A172 (cell line): ENCODE results near the gene NBPF1. TPM values are rescaled to one million over a fixed set of nuclear protein-coding genes. Genes with fewer than 3 reads are reported as not detected.
"Not testable (repeated sequence)": the region's sequence is repeated elsewhere in the genome, so short reads cannot be mapped to it uniquely, and the experiment has no call there.

Source experiments
- DNase-seq: peaks from one replicate; pipeline ENCODE4 v3.0.0-alpha.2; 2015; ENCODE audit warnings: low spot score
- total RNA-seq: library from RNA; depleted of rRNA; stranded (reverse); fragments of >200 nt; shearing (Covaris generic); gene quantifications from 2 replicates; pipeline ENCODE4 v1.2.3, GENCODE V29; 2014; rRNA removed

The NBPF1 gene
- 19.8 and 35.1 TPM in 2 replicates for total RNA-seq

DNA sequence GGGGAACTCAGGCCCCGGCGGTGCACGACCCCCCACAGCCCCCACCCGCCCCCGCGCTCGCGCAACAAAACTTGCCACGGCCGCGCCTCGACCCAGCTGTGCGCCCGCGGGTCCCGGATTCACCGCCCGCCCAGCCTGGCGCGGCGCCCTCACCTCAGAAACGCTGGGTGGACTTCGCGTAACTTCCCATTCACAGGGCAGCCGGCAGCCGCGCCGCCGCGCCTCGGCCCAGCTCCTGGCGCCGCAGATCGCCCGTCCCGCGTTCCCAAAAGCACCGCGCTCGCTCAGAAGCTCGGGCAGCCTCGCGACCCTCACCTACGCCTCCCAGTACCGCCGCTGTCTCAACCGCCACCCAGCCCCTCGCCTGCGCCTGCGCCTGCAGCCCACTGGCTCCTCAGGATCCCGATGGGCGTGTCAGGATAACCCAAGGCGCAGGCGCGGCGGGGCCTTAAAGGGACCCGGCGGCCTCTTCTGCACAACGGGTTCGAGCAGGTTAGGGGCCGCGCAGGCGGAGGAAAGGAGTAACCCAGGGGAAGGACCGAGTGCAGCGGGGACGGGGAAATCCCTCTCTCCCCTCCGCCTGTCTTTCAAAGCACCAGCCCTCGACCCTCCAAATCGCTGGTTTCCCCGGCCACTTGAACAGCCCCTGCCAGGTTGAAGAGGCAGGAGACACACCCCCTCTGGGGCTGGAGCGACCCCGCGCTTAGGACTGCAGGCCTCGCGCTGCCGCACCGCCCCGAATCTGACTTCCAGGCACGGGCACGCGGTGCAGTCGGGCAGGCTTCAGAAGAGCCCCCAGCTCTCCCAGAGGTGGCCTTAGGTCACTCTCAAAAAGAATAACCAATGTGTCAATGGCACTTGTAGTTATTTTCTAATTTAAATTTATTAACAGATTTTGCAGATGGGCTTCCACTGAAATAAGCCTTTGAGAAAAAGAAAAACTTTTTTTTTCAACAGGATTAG lies at the start of gene NBPF1:
TSS of gene NBPF1 (minus strand) at position 380 of the 963 bp plus-strand sequence.
- peak; percentile 87 for DNase-seq

DNA sequence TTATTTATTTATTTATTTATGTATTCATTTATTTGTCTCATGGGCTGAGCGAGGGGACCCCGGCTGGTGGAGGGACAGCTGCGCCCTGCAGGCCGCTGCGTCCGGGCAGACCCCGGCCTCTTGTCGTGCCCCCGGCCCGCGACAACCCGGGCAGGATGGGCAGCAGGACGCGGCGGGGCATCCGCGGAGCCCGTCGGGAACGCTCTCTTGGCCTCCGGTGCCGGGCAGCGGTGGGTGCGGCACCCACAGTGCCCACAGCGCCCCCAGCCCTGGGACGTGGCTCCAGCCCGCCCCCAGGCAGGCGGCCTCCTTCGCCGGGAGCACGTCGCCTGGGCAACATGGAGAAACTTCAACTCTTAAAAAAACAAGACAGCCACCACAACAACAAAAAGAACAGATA lies 44.9 kb upstream of the NBPF1 start:
- not testable (repeated sequence) for DNase-seq

DNA sequence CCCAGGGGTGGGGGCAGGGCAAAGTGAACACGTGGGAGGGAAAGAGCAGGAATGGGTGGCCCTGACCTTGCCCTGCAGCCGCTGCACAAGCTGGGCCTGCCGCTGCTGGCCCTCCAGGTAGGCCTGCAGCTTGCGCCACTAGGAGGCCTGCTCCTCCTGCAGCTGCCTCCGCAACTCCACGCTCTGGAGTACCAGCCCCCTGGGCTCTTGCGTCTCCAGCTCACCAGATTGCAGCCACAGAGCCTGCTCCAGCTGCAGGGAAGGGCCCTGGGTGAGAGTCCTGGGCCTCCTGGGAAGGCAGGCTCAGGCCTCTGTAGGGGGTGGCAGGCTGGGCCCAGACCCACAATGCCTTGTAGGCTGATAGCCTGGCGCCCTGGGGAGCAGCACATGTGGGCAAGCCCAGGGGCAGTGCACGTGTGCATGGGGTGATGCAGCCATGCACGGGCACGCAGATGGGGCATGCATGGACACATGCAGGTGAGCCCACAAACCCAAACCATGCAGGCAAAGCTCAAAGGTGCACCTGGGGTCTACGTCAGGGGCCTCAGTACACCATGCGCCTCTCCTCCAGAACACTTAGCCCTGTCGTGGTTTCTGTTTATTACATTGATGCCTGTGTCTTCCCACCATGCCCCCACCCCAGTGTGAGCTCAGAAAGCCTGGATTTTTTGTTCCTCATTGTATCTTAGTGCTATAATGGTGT lies 43.8 kb upstream of the NBPF1 start:
- DNase-seq: not testable (repeated sequence)

DNA sequence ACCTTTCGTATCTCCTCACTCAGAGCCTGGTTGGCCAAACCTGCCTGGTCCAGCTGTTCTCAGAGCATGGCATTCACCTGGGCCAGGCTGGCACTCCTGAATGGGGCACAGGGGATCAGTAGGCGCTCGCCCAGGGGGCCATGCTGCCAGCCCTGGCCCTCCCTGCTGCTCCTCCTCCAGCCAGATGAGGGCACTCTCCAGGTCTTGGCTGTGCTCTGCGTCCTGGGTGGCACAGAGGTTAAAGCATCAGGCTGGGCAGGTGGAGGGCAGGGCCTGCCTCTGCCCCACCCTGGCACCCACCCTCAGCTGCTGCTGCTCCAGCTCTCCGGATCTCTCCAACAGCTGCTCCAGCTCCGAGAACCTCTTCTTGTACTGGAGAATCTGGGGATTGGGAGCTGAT lies 43.2 kb upstream of the NBPF1 start:
- DNase-seq: not testable (repeated sequence)

DNA sequence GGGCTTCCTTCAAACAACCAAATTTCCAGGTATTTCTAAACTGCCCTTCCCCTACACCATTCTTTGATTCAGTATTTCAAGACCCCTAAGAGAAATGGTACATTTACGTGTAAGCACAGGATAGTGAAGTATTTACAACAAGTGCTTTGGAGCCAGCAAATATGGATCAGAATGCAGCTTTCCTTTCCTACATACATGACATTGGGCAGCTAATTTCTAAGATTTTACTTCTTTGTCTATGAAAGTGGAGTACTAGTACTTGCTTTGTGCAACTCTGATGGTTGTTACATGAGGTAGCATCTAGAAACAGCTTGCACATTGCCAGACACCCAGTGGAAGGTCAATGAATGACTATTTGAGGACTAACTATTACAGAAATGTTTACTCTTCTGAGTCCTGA lies 38.2 kb upstream of the NBPF1 start:
- DNase-seq: not testable (repeated sequence)

DNA sequence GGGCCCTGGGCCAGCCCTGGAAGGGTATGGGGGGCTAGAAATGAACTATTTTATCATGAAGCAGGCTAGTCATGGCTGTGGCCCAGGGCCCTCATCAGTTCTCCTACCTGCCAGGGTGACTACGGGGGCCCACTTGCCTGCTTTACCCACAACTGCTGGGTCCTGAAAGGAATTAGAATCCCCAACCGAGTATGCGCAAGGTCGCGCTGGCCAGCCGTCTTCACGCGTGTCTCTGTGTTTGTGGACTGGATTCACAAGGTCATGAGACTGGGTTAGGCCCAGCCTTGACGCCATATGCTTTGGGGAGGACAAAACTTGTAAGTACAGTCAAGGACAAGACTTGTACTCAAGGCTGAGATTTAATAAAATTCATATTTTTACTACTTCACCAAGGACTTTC lies 36.6 kb upstream of the NBPF1 start:
- DNase-seq: not testable (repeated sequence)

DNA sequence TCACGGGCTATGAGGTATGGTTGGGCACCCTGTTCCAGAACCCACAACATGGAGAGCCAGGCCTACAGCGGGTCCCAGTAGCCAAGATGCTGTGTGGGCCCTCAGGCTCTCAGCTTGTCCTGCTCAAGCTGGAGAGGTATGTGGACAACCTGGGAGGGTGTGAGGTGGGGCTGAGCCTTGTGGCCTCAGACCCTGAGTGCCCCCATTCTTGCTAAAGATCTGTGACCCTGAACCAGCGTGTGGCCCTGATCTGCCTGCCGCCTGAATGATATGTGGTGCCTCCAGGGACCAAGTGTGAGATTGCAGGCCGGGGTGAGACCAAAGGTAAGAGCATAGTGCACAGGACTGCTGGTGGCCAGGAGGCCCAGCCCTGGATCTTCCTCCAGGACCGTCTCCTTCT lies 36.0 kb upstream of the NBPF1 start:
- DNase-seq: not testable (repeated sequence)

DNA sequence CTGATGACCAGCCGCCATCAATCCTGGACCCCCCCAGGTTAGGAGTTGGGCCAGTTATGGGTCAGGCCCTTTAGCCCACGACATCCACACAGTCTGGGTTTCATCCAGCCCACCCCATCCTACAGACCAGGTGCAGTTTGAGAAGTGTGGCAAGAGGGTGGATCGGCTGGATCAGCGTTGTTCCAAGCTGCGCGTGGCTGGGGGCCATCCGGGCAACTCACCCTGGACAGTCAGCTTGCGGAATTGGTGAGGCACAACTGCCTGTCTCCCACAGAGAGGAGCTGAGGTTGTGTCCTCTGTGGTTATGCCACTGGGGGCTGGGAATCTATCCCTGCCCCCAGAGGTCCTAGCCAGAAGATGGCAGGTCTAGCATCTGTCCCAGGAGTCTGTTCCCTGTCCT lies 35.4 kb upstream of the NBPF1 start:
- not testable (repeated sequence) for DNase-seq

DNA sequence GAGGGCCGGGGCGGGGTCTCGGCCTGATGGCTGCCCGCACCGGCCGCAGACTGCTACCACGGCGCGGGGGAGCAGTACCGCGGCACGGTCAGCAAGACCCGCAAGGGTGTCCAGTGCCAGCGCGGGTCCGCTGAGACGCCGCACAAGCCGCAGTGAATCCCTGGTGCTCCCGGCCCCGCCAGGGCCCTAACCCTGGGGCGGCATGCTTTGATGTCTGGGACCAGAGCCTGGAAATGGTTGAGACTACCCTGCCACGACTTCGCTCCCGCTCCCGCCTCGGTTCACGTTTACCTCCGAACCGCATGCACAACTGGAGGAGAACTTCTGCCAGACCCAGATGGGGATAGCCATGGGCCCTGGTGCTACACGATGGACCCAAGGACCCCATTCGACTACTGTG lies 34.9 kb upstream of the NBPF1 start:
- DNase-seq: not testable (repeated sequence)

DNA sequence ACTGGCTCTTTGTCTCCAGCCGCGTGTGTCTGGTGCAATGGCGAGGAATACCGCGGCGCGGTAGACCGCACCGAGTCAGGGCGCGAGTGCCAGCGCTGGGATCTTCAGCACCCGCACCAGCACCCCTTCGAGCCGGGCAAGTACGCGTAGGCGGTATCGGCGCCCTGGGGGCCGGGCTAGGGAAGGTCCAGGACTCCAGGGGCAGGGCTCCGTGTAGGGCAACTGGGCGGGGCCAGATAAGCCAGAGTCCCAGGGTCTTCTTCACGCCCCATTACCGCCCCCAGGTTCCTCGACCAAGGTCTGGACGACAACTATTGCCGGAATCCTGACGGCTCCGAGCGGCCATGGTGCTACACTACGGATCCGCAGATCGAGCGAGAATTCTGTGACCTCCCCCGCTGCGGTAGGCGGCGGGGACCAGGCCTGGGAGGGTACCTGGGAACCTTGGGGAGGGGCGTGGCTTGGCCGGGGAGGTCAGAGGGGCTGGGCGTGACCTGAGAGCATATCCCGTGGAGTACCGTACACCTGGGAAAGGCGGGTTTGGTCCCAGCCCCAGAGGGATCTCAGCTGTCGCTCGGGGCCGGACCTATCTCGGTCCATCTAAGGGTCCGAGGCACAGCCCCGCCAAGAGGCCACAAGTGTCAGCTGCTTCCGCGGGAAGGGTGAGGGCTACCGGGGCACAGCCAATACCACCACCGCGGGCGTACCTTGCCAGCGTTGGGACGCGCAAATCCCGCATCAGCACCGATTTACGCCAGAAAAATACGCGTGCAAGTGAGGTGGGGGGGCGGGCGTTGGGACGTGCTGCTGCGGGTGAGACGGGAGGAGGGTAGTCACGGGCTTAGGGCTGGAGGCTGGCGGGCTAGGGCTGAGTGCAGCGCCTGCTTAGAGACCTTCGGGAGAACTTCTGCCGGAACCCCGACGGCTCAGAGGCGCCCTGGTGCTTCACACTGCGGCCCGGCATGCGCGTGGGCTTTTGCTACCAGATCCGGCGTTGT lies 34.1 kb upstream of the NBPF1 start:
- DNase-seq: not testable (repeated sequence)

DNA sequence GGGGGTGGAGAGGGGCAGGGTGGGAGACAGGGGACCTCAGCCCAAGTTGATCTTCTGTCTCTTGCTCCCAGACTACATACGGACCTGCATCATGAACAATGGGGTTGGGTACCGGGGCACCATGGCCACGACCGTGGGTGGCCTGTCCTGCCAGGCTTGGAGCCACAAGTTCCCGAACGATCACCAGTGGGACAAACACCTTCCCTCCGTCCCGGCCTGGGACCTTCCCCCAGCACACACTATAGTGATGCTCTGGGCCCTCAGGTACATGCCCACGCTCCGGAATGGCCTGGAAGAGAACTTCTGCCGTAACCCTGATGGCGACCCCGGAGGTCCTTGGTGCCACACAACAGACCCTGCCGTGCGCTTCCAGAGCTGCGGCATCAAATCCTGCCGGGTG lies 33.4 kb upstream of the NBPF1 start:
- not testable (repeated sequence) for DNase-seq

DNA sequence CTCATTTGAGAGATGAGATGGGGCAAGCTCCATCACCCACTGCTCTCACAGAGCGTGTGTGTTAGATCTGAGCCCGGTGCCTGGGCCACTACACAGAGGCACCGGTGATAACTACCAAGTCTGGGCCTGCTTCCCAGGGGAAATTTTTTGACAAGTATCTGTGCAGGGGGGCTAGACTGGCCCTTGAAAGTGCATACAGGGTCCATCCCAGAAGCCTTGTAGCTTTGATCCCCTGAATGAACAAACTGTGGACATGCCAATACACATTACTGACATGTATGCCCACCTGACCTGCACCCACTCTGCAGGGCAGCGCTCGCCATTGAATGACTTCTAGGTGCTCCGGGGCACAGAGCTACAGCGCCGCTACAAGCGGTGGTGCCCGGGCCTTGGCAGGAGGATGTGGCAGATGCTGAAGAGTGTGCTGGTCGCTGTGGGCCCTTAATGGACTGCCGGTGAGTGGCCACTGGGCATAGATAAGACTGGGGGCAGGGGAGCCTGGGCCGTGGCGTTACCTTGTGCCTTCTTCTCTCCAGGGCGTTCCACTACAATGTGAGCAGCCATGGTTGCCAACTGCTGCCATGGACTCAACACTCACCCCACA lies 32.8 kb upstream of the NBPF1 start:
- not testable (repeated sequence) for DNase-seq

DNA sequence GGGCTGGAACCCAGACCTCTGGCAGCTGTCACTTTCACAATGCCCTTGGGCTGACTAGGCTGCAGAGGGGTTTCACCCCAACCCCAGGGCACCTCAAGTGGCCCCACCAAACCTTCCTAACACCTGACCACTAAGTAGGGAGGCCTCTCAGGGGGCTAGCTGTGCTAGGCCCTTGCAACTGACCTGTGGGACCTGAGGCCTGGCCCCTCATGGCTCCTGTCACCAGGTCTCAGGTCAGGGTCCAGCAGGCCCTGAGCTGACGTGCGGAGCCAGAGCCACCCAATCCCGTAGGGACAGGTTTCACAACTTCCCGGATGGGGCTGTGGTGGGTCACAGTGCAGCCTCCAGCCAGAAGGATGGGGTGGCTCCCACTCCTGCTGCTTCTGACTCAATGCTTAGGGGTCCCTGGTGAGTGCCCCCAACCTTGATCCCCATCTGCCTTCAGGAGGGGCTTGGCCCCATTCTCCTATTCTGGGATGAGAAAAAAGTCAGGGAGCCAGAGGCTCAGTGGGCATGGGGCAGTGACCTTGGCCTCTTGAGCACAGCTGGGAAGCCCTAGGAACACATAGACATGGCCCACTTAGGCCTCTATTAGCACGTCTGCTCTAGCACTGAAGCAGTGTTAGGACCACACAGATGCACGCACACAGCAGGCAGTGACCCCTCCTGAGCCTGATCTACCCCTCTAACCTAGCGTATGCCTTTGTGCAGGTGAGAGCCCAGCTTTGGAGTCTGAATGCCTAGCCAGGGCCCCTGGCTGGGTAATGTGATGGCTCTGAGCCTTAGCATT lies 32.1 kb upstream of the NBPF1 start:
- DNase-seq: not testable (repeated sequence)

DNA sequence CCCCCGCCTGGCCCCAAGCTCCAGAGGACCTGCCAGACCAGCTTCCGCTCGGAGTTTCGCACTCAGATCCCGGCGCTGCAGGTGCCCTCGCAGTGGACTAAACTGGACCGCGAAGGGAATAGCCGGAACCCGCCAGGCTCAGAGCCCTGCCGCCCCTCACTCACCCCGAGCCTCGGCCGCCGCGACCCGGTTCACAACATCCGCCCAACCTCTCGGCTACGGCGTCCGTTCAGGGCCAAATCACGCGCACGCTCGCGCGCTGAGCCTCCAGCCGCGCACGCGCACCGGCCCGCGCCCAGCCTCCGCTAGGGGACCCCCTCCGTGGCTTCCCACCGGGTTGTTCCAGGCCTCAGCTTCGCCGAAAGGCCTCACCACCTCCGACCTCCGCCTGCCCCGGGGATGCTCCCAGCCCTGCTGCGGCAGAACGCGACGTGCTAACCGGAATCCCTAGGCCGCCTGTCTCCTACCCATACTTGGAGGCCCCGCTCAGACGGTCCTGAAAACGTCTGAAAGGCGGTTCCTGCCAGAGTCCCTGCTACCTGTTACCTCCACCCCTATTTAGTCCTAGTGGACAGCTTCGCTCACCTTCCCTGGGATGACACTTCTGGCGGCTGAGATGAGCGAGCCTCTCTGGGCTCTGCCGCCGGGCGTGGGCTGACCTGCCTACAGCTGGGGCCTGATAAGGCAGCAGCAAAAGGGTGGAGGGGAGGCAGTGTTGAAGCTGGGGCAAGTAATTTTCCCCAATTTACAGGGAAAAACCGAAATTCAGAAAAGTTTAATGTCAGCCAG lies 31.3 kb upstream of the NBPF1 start:
- DNase-seq: peak; percentile 53

DNA sequence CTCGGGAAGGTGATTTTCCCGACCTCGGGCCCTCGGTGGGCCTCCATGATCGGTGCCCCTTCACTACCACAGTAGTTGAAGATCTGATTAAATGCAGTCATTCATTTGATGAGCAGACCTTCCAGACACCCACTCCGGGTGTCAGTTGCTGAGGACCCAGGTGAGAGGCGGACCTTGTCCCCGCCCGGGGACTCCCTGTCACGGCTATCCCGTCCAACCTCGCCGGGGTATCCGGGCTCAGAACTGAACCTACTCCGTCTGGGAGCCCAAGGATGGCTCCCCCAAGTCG lies 30.8 kb upstream of the NBPF1 start:
- no peak for DNase-seq

DNA sequence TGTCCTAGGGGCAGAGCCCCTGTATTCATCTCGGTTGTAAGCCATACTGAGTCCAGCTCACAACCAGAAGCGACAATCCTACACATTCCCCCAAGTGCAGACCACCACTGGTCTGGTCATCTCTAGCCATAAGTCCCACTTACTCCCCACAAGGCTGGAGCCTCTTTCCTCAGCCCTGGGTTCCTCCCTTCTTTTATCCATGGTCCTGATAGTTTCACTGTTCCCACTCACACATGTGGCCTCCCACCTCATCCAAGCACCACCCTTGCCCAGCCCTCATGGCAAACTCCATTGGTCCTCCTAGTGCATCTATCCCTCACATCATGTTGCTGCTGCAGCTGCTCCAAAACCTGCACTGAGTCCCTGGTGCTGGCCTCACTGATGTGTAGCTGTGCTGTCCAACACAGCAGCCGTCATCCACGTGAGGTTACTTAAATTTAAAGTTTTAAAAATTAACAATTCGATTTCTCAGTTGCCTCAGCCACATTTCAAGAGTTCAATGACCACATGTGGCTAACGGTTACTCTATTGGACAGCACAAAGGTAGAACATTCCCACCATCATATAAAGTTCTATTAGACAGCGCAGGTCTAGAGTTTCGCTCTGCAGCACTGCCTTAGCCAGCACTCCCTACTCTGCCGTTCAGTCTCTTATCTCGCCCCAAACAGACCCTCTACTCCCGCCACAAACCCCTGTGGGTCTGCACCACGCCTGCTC lies 30.3 kb upstream of the NBPF1 start:
- DNase-seq: not testable (repeated sequence)

DNA sequence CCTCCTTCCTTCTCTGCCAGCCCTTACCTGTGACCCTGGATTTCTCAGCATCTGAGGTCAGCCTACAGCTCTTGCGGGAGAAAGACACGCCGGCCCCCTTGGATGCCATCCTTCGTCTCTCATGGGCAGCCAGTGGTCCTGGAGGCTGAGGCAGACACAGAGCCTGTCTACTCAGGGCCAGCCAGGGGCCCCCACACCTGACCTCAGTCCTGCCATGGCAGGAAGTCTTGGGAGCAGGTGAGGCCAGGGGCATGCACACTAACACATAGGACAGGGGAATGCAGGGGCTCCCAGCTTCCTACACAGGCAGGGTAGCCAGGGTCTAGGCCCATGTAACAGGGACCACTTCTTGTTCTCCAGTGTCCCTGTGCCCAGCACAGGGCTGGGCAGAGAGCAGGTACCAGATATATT lies 29.6 kb upstream of the NBPF1 start:
- DNase-seq: not testable (repeated sequence)

DNA sequence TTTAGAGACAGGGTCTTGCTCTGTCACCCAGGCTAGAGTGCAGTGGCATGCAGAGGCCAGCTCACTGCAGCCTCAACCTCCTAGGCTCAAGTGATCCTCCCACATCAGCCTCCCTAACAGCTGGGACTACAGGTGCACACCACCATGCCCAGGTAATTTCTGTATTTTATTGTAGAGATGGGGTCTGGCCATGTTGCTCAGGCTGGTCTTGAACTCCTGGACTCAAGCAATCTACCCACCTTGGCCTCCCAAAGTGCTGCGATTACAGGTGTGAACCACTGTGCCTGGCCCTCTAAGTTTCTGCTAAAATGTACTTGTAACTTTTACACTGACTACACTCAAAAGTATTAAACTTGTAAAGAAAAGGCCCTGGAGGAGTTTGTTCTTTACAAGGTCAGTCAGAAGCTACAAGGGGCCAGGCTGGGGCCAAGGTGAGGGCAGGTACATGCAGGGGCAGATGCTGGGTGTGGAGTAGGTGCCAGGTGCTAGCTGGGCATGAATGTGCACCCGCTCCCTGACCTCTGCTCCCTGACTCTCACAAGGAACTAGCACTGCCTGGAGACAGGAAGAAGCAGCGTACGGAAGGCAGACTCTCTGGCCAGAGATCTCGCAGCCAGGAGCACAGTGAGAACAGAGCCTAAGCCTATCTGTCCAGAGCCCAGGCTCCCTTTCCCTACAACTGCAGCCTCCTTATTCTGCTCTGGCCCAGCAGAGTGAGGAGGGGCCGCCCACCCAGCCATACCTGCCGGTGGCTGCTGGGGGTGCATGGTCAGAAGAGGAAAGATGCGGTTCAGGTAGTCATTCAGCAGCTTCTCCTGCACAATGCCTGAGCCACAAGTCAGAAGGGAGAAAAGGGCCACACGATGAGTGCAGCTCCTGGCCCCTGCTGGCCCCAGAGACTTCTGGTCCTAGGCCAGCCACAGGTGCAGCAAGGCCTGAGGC lies 28.9 kb upstream of the NBPF1 start:
- not testable (repeated sequence) for DNase-seq
